ENCODE results near the gene OVOL2. TPM values are rescaled to one million over a fixed set of nuclear protein-coding genes. Genes with fewer than 3 reads are reported as not detected.

Gene OVOL2
- total RNA-seq, 1 donor from 2014 or later: not detected

- H3K27me3 Mint-ChIP-seq: no peaks in the 10 kb centered on the region
- TF ChIP-seq CTCF (IDR thresholded peaks at IDR 0.05): no peak
- DNase-seq (no peak), ATAC-seq (ENCODE audit: low read depth) (no peak)
- H3K4me1 Mint-ChIP-seq: peaks cover 33% of the 10 kb centered on the region
- intact Hi-C loops (cut with micrococcal nuclease): loop anchor here (1.0 kb wide), 1 partner anchor 35 kb away; the partner anchor contains the start of gene MGME1
- peak overlapping the region; percentile 67 for H3K4me3 Mint-ChIP-seq
- H3K27ac Mint-ChIP-seq: peak overlapping the region; percentile 81
- POLR2A ChIA-PET: interaction anchor here (0.5 to 1.6 kb wide), 13 partner anchors 14 to 434 kb away, joined by 3 to 11 read pairs (median 4); partner anchors contain the start of genes DSTN, KAT14, MGME1 and PET117
- no peaks in the 10 kb centered on the region for H3K36me3 Mint-ChIP-seq (ENCODE audit: low read depth)
- CTCF ChIA-PET: interaction anchor here (1.1 to 2.5 kb wide), 3 partner anchors 8 to 322 kb away, joined by 3 to 12 read pairs (median 11); no protein-coding TSS in a partner anchor
- no peaks in the 10 kb centered on the region for H3K9me3 Mint-ChIP-seq
Measured at GRCh38 chr20:18004384-18005031, 53.2 kb downstream of the OVOL2 start.

GRCh38 chr20:18003897-18004296 is 53.8 kb downstream of the OVOL2 start:
- CTCF ChIA-PET: interaction anchor here (1.1 to 1.9 kb wide), 2 partner anchors 38 to 321 kb away, joined by 3 to 11 read pairs; no protein-coding TSS in a partner anchor
- H3K4me3 Mint-ChIP-seq: peak overlapping the region; percentile 40
- H3K4me1 Mint-ChIP-seq: peaks cover 33% of the 10 kb centered on the region
- peak; percentile 53 for ATAC-seq (ENCODE audit: low read depth)
- POLR2A ChIA-PET: interaction anchor here (0.5 to 1.6 kb wide), 10 partner anchors 36 to 434 kb away, joined by 3 to 11 read pairs (median 4); partner anchors contain the start of genes DSTN, KAT14, MGME1 and PET117
- no peak for DNase-seq
- no peaks in the 10 kb centered on the region for H3K36me3 Mint-ChIP-seq (ENCODE audit: low read depth)
- no peaks in the 10 kb centered on the region for H3K27me3 Mint-ChIP-seq
- no peak for TF ChIP-seq CTCF (IDR thresholded peaks at IDR 0.05)
- intact Hi-C loops (cut with micrococcal nuclease): loop anchor here (1.0 kb wide), 2 partner anchors 15 to 133 kb away; partner anchors contain the start of genes KAT14 and PET117
- H3K9me3 Mint-ChIP-seq: no peaks in the 10 kb centered on the region
- H3K27ac Mint-ChIP-seq: peak overlapping the region; percentile 81

DNA sequence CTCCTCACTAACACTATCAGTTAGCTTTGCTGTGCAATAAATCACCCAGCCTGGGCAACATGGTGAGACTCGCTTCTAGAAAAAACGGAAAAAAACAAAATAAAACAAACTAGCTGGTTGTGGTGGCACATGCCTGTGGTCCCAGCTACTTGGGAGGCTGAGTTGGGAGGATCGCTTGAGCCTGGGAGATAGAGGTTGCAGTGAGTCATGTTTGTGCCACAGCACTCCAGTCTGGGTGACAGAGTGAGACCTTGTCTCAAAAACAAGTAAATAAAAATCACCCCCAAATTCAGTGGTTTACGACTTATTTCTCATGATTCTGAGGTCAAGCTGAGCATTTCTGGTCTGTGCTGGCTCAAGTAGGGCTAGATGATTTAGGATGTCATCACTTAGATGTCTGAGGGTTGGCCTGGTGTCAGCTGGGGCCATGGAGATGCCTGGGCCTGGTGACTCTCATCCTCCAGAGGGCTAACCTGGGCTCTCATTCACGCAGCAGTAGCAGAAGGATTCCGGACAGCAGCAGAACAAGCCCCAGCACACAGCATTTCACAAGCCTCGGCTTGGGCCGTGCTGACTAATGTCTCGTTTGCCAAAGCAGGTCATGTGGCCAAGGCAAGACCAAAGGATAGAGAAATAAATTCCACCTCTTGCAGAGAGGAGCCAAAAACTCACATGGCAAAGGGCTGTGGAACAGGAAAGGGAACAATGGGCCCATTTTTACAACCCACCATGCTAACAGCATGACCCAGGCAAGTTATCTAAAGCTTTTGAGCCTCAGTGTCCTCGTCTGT is 56.4 kb downstream of the OVOL2 start:
- H3K4me3 Mint-ChIP-seq: no peak overlapping the region
- ATAC-seq (ENCODE audit: low read depth) (no peak), DNase-seq (no peak)
- no peaks in the 10 kb centered on the region for H3K27me3 Mint-ChIP-seq
- intact Hi-C loops (cut with micrococcal nuclease): no loop called here
- no peak overlapping the region for H3K27ac Mint-ChIP-seq
- no peak for TF ChIP-seq CTCF (IDR thresholded peaks at IDR 0.05)
- H3K4me1 Mint-ChIP-seq: peaks cover 44% of the 10 kb centered on the region
- no peaks in the 10 kb centered on the region for H3K36me3 Mint-ChIP-seq (ENCODE audit: low read depth)
- ChIA-PET POLR2A (no interaction called here), CTCF (interaction anchor here (1.0 kb wide), 1 partner anchor 406 kb away, joined by 3 read pairs; no protein-coding TSS in a partner anchor)
- no peaks in the 10 kb centered on the region for H3K9me3 Mint-ChIP-seq

GRCh38 chr20:17999566-17999965 is 58.1 kb downstream of the OVOL2 start:
- ATAC-seq (ENCODE audit: low read depth) (no peak), DNase-seq (no peak)
- Mint-ChIP-seq H3K27ac (no peak overlapping the region), H3K4me1 (peaks cover 35% of the 10 kb centered on the region), H3K4me3 (no peak overlapping the region), H3K36me3 (ENCODE audit: low read depth) (no peaks in the 10 kb centered on the region), H3K27me3 (no peaks in the 10 kb centered on the region), H3K9me3 (no peaks in the 10 kb centered on the region)
- no peak for TF ChIP-seq CTCF (IDR thresholded peaks at IDR 0.05)
- ChIA-PET CTCF (interaction anchor here (1.1 kb wide), 1 partner anchor 21 kb away, joined by 3 read pairs; no protein-coding TSS in a partner anchor), POLR2A (interaction anchor here (0.7 kb wide), 1 partner anchor 30 kb away, joined by 3 read pairs; no protein-coding TSS in a partner anchor)
- intact Hi-C loops (cut with micrococcal nuclease): loop anchor here (5.0 kb wide), 1 partner anchor 42 kb away; no protein-coding TSS in a partner anchor
